Astrocyte of the cerebellum (primary cell): ENCODE results near the gene ANKRD18B.
"Not testable (repeated sequence)": the region's sequence is repeated elsewhere in the genome, so short reads cannot be mapped to it uniquely, and the experiment has no call there.

Experiments
- DNase-seq: peaks from one replicate; pipeline ENCODE4 v3.0.0-alpha.2; 2011; ENCODE audit warnings: low read depth
- H3K4me3 ChIP-seq: 2 replicates; pipeline ENCODE4 v1.5.1; 2011; ENCODE audit warnings: mild to moderate bottlenecking, low read depth, low read length, moderate library complexity
- in situ Hi-C: cut with HindIII; loops from 2 replicates; pipeline ENCODE4 v1.10.0; 2017; ENCODE audit warnings: low sequenced_read_pairs
- TF ChIP-seq, protein P1 (sequence below): IDR thresholded peaks from 2 replicates; pipeline ENCODE4 v1.5.1; 2012; ENCODE audit warnings: low read length, low read depth, moderate library complexity, mild to moderate bottlenecking; ENCODE audit errors: missing control alignments

ANKRD18B gene

GRCh38 chr9:33586128-33586527 lies 62.1 kb downstream of the ANKRD18B start:
- DNase-seq, in situ Hi-C loops, H3K4me3 ChIP-seq: not testable (repeated sequence)

- in situ Hi-C loops, DNase-seq, H3K4me3 ChIP-seq: not testable (repeated sequence)
Measured at GRCh38 chr9:33587799-33588198, 63.7 kb downstream of the ANKRD18B start.

GRCh38 chr9:33588876-33589275 lies 64.8 kb downstream of the ANKRD18B start:
- H3K4me3 ChIP-seq, DNase-seq, in situ Hi-C loops: not testable (repeated sequence)

DNA sequence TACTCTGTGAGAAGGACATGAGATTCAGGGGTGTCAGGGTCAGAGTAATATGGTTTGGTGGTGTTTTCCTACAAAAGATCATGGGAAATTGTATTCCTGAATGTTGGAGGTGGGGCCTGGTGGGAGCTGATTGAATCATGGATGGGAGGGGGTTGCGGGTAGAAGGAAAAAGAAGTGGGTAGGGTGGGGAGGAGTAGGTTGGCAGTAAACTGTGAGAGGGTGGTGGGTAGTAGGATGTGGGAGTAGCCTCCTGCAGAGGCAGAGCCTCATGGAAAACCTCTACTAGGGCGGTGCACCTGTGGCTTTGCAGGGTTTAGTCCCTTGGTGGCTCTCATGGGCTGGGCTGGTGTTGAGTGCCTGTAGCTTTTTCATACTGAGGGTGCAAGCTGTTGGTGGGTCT lies 66.8 kb downstream of the ANKRD18B start:
- DNase-seq, in situ Hi-C loops, H3K4me3 ChIP-seq: not testable (repeated sequence)

DNA sequence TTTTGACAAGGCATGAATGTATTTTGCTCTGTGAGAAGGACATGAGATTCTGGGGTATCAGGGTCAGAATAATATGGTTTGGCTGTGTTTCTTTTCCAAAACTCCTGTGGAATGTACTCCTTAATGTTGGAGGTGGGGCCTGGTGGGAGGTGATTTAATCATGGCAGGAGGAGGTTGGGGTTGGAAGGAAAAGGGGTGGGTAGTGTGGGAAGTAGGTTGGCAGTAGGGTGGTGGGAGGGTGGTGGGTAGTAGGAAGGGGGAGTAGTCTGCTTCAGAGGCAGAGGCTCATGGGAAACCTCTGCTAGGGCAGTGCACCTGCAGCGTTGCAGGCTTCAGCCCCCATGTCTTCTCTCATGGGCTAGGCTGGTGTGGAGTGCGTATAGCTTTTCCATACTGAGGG lies 72.9 kb downstream of the ANKRD18B start:
- in situ Hi-C loops, DNase-seq, H3K4me3 ChIP-seq: not testable (repeated sequence)

- in situ Hi-C loops, DNase-seq: not testable (repeated sequence)
Measured at GRCh38 chr9:33597386-33597785, 73.3 kb downstream of the ANKRD18B start.

GRCh38 chr9:33598796-33599379 lies 74.8 kb downstream of the ANKRD18B start:
- DNase-seq, in situ Hi-C loops, H3K4me3 ChIP-seq: not testable (repeated sequence)

More at GRCh38 chr9:33597386-33597785, 73.3 kb downstream of the ANKRD18B start:
- H3K4me3 ChIP-seq = not testable (repeated sequence)

DNA sequence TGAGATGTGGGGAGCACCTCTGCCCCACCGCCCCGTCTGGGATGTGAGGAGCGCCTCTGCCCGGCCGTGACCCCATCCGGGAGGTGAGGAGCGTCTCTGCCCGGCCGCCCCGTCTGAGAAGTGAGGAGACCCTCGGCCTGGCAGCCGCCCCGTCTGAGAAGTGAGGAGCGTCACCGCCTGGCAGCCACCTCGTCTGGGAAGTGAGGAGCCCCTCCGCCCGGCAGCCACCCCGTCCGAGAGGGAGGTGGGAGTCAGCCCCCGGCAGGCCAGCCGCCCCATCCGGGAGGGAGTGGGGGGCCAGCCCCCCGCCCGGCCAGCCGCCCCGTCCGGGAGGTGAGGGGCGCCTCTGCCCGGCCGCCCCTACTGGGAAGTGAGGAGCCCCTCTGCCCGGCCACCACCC lies 76.9 kb downstream of the ANKRD18B start:
- H3K4me3 ChIP-seq, DNase-seq, in situ Hi-C loops: not testable (repeated sequence)

- TF ChIP-seq, protein P1, sequence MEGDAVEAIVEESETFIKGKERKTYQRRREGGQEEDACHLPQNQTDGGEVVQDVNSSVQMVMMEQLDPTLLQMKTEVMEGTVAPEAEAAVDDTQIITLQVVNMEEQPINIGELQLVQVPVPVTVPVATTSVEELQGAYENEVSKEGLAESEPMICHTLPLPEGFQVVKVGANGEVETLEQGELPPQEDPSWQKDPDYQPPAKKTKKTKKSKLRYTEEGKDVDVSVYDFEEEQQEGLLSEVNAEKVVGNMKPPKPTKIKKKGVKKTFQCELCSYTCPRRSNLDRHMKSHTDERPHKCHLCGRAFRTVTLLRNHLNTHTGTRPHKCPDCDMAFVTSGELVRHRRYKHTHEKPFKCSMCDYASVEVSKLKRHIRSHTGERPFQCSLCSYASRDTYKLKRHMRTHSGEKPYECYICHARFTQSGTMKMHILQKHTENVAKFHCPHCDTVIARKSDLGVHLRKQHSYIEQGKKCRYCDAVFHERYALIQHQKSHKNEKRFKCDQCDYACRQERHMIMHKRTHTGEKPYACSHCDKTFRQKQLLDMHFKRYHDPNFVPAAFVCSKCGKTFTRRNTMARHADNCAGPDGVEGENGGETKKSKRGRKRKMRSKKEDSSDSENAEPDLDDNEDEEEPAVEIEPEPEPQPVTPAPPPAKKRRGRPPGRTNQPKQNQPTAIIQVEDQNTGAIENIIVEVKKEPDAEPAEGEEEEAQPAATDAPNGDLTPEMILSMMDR = peak; percentile 47
- H3K4me3 ChIP-seq, DNase-seq, in situ Hi-C loops: not testable (repeated sequence)
Measured at GRCh38 chr9:33604249-33604648, 80.2 kb downstream of the ANKRD18B start.

GRCh38 chr9:33604936-33605335 lies 80.9 kb downstream of the ANKRD18B start:
- DNase-seq, in situ Hi-C loops, H3K4me3 ChIP-seq: not testable (repeated sequence)

DNA sequence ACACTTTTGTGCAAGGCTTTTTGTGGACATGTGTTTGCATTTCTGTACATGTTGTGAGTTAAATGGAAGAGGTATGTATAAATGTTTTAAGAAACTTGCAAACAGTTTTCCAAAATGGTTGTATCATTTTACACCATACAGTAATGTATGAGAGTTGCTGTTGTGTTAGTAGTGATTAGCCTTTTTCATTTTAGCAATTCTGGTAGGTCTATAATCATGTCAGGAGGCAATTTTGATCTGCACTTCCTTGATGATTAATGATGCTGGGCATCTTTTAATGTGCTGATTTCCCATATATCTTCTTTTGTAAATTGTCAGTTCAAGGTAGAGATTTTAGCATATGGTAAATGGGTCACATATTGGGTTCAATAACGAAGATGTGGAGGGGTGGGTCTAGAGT lies 87.3 kb downstream of the ANKRD18B start:
- TF ChIP-seq, protein P1 = no peak
- no peak overlapping the region for H3K4me3 ChIP-seq
- no peak for DNase-seq
- in situ Hi-C loops = no loop called here

DNA sequence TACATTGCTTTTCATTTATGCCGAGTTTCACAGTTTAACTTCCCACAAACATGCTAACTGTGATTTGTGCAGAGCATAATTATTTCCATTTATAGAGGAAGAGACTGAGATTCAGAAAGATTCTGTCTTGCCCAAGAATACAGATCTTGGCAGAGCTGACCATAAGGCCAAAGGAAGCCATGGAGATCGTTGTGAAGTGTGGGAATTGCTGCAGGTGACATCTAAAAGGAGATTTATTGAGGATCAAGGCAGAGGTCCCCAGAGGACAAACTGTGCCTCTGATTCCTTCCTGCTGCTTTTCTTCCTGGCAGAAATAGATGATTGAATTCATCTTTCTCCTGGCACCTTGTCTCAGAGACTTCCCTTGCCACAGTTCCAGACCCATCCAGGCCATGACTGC lies 88.4 kb downstream of the ANKRD18B start:
- H3K4me3 ChIP-seq, in situ Hi-C loops, DNase-seq: not testable (repeated sequence)
